Body of pancreas (tissue), 4 donors: ENCODE data around the gene ATXN10. TPM values are rescaled to one million over a fixed set of nuclear protein-coding genes. Genes with fewer than 3 reads are reported as not detected.

Source experiments
- ATAC-seq: fragments of 150-250 bp; one replicate; pipeline ENCODE4 v1.9.1; 2016
- DNase-seq, 4 donors: peaks; one replicate each; pipeline ENCODE4 v3.0.0-alpha.2; 2019
- H3K27ac ChIP-seq, 4 donors: fragments of 200-600 bp; sonication (generic); 1 replicate in 3 of 4; 2 replicates in 1 of 4; pipeline versions ENCODE4 v1.5.1 to v1.6.1; 2016 to 2019; ENCODE audit warnings: mild to moderate bottlenecking in 1 of 4, mixed read lengths in 1 of 4, moderate library complexity in 1 of 4
- H3K27me3 ChIP-seq, 2 donors: fragments of 200-600 bp; sonication (generic); one replicate each; pipeline ENCODE4 v1.6.0; 2016; ENCODE audit warnings: mild to moderate bottlenecking in 1 of 2
- H3K36me3 ChIP-seq, 2 donors: fragments of 200-600 bp; sonication (generic); replicated peaks in 1 of 2; 2 replicates each; pipeline ENCODE4 v1.5.1; 2016; ENCODE audit warnings: low read depth in 2 of 2; ENCODE audit not compliant: insufficient read depth in 1 of 2
- H3K4me1 ChIP-seq: fragments of 200-600 bp; sonication (generic); one replicate; pipeline ENCODE4 v1.6.0; 2016
- H3K4me3 ChIP-seq, 2 donors: fragments of 200-600 bp; sonication (generic); 1 replicate in 1 of 2; 2 replicates in 1 of 2; pipeline ENCODE4 v1.5.1; 2016 to 2019
- H3K9me3 ChIP-seq, 3 donors: fragments of 200-600 bp; sonication (generic); 1 replicate in 2 of 3; 2 replicates in 1 of 3; pipeline ENCODE4 v1.5.1; 2016
- POLR2A ChIP-seq, 3 donors: fragments of 450-650 bp; IDR thresholded peaks; one replicate each; pipeline ENCODE4 v1.6.1; 2016; ENCODE audit warnings: antibody characterized with exemption in 3 of 3, mild to moderate bottlenecking in 2 of 3
- WGBS, 2 donors: methylation state at CpG; one replicate each; pipeline ENCODE4 v1.1.5; 2017; 5-methylcytosine and 5-hydroxymethylcytosine counted together
- intact Hi-C: fragments of 100-400 bp; cut with DNase I; formaldehyde crosslinking; loops from one replicate; pipeline ENCODE4 v1.15.1; 2023
- total RNA-seq, 2 donors: library from RNA; depleted of rRNA; stranded (reverse); fragments of >200 nt; gene quantifications; one replicate each; pipeline ENCODE4 v1.1.0, GENCODE V29; 2016
- TF ChIP-seq, protein P1 (sequence below), 7 experiments: fragments of 450-650 bp in 4 of 7; fragments of 200-600 bp in 3 of 7; sonication (generic) in 3 of 7; IDR thresholded peaks; one replicate each; pipeline ENCODE4 v1.5.1; 2016 to 2019; ENCODE audit warnings: antibody characterized with exemption in 7 of 7

The ATXN10 gene
- total RNA-seq, 2 donors from 2014 or later, result 61.6 to 69.8 TPM

DNA sequence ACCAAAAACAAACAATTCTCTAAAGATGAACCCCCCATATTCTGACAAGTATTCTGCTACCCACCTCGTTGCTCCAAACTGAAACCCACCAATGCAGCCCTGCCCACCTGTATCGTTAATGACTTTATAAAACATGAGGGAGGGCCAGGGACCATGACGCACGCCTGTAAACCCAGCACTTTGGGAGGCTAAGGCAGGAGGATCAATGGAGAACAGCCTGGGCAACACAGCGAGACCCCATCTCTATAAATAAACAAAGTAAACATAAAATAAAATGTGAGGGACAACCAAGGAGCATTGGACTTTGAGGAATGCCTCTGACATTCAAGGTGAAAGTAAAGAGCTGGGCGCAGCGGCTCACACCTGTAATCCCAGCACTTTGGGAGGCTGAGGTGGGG is 39.8 kb upstream of the ATXN10 start:
- no peaks in the 10 kb centered on the region for H3K27me3 ChIP-seq
- no peak overlapping the region for H3K4me3 ChIP-seq
- H3K27ac ChIP-seq, result no peak overlapping the region
- no peak for TF ChIP-seq POLR2A (IDR thresholded peaks at IDR 0.05)
- TF ChIP-seq, protein P1, sequence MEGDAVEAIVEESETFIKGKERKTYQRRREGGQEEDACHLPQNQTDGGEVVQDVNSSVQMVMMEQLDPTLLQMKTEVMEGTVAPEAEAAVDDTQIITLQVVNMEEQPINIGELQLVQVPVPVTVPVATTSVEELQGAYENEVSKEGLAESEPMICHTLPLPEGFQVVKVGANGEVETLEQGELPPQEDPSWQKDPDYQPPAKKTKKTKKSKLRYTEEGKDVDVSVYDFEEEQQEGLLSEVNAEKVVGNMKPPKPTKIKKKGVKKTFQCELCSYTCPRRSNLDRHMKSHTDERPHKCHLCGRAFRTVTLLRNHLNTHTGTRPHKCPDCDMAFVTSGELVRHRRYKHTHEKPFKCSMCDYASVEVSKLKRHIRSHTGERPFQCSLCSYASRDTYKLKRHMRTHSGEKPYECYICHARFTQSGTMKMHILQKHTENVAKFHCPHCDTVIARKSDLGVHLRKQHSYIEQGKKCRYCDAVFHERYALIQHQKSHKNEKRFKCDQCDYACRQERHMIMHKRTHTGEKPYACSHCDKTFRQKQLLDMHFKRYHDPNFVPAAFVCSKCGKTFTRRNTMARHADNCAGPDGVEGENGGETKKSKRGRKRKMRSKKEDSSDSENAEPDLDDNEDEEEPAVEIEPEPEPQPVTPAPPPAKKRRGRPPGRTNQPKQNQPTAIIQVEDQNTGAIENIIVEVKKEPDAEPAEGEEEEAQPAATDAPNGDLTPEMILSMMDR (IDR thresholded peaks at IDR 0.05), result no peak
- ATAC-seq (no peak), DNase-seq (no peak)
- no peaks in the 10 kb centered on the region for H3K36me3 ChIP-seq
- no peaks in the 10 kb centered on the region for H3K9me3 ChIP-seq
- WGBS, 2 donors, result 69 to 73% methylated on average over 7 of the region's 7 CpGs
- intact Hi-C loops, result no loop called here
- H3K4me1 ChIP-seq, result peaks cover 28% of the 10 kb centered on the region

GRCh38 chr22:45632791-45633515 is 38.7 kb upstream of the ATXN10 start:
- H3K9me3 ChIP-seq, result no peaks in the 10 kb centered on the region
- no peak overlapping the region for H3K4me3 ChIP-seq
- H3K27ac ChIP-seq, result peak overlapping the region; percentile 5 to 57 (median 46)
- peaks cover 20% of the 10 kb centered on the region for H3K4me1 ChIP-seq
- ATAC-seq (peak; percentile 65), DNase-seq (peak in 3 of 4 donors; percentile 30 to 34 (median 31))
- no peaks in the 10 kb centered on the region for H3K27me3 ChIP-seq
- TF ChIP-seq POLR2A (IDR thresholded peaks at IDR 0.05), result no peak
- TF ChIP-seq, protein P1 (IDR thresholded peaks at IDR 0.05), result no peak
- H3K36me3 ChIP-seq, result no peaks in the 10 kb centered on the region
- intact Hi-C loops, result no loop called here
- WGBS, 2 donors, result 9 to 11% methylated on average over 15 of the region's 15 CpGs

- H3K4me1 ChIP-seq, result peaks cover 7% of the 10 kb centered on the region
- 76 to 78% methylated on average over 7 of the region's 7 CpGs for WGBS, 2 donors
- intact Hi-C loops, result no loop called here
- H3K36me3 ChIP-seq, result no peaks in the 10 kb centered on the region
- TF ChIP-seq POLR2A (IDR thresholded peaks at IDR 0.05), result no peak
- TF ChIP-seq, protein P1 (IDR thresholded peaks at IDR 0.05), result no peak
- H3K27ac ChIP-seq, result no peak overlapping the region
- no peak for ATAC-seq
- no peak overlapping the region for H3K4me3 ChIP-seq
- DNase-seq, result no peak
- no peaks in the 10 kb centered on the region for H3K27me3 ChIP-seq
- no peaks in the 10 kb centered on the region for H3K9me3 ChIP-seq
These were observed 35.0 kb upstream of the ATXN10 start for GRCh38 chr22:45636683-45637082.

DNA sequence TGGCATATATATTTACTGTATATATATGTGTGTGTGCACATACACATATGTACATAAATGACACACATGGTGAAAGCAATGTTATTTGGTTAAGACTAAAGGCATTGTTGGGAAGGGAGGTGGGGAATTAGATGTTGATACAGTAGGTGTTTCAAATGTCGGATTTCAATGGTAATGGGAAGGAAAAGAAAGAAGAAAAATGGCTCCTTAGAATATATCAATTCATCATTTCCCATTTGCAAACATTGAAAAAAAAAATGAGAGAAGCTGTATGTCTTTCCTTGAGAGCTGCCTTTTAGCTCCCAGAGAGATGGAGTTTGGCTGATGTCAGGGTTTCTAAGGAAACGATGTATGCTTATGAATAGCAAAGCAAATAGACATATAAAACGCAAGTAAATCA is 33.4 kb upstream of the ATXN10 start:
- no peaks in the 10 kb centered on the region for H3K9me3 ChIP-seq
- H3K27me3 ChIP-seq, result no peaks in the 10 kb centered on the region
- no peak overlapping the region for H3K4me3 ChIP-seq
- no peak for ATAC-seq
- intact Hi-C loops, result no loop called here
- TF ChIP-seq, protein P1 (IDR thresholded peaks at IDR 0.05), result no peak
- no peak for TF ChIP-seq POLR2A (IDR thresholded peaks at IDR 0.05)
- no peak overlapping the region for H3K27ac ChIP-seq
- DNase-seq, result no peak
- 31 to 37% methylated on average over 3 of the region's 3 CpGs for WGBS, 2 donors
- H3K4me1 ChIP-seq, result no peaks in the 10 kb centered on the region
- H3K36me3 ChIP-seq, result no peaks in the 10 kb centered on the region
